Central memory CD8-positive, alpha-beta T cell (primary cell): ENCODE measurements around the gene CSNK1A1.

ENCODE experiments used
- ATAC-seq: fragments of 150-1000 bp; cut with Tn5 transposase; replicated peaks from 2 replicates; pipeline ENCODE4 v1.10.0; 2022; ENCODE audit warnings: mild to moderate bottlenecking, moderate FRiP score, moderate number of reproducible peaks; ENCODE audit not compliant: poor library complexity, severe bottlenecking; ENCODE audit errors: extremely low read depth
- DNase-seq, 2 donors: peaks; one replicate each; pipeline ENCODE4 v3.0.0; 2021; ENCODE audit warnings: low spot score in 2 of 2
- H3K27ac Mint-ChIP-seq: one replicate; pipeline ENCODE4 v1.8.0; 2022; ENCODE audit warnings: low read depth, mild to moderate bottlenecking, moderate library complexity, mixed read lengths
- H3K27me3 Mint-ChIP-seq: one replicate; pipeline ENCODE4 v1.8.0; 2022; ENCODE audit warnings: mixed read lengths
- H3K36me3 Mint-ChIP-seq: one replicate; pipeline ENCODE4 v1.8.0; 2022; ENCODE audit warnings: mild to moderate bottlenecking, moderate library complexity, mixed read lengths; ENCODE audit not compliant: insufficient read depth
- H3K4me1 Mint-ChIP-seq: one replicate; pipeline ENCODE4 v1.8.0; 2022; ENCODE audit warnings: mixed read lengths
- H3K4me3 Mint-ChIP-seq: one replicate; pipeline ENCODE4 v1.8.0; 2022; ENCODE audit warnings: mild to moderate bottlenecking, moderate library complexity, mixed read lengths
- H3K9me3 Mint-ChIP-seq: one replicate; pipeline ENCODE4 v1.8.0; 2022; ENCODE audit warnings: mixed read lengths

The CSNK1A1 gene

GRCh38 chr5:149443210-149443609 lies 108.0 kb downstream of the CSNK1A1 start:
- no peak overlapping the region for H3K4me3 Mint-ChIP-seq
- H3K9me3 Mint-ChIP-seq = no peaks in the 10 kb centered on the region
- DNase-seq (no peak), ATAC-seq (no peak)
- no peaks in the 10 kb centered on the region for H3K27me3 Mint-ChIP-seq
- no peaks in the 10 kb centered on the region for H3K36me3 Mint-ChIP-seq
- no peak overlapping the region for H3K27ac Mint-ChIP-seq
- H3K4me1 Mint-ChIP-seq = no peaks in the 10 kb centered on the region

GRCh38 chr5:149442563-149443182 lies 108.6 kb downstream of the CSNK1A1 start:
- Mint-ChIP-seq H3K9me3 (no peaks in the 10 kb centered on the region), H3K4me1 (no peaks in the 10 kb centered on the region), H3K4me3 (no peak overlapping the region), H3K27me3 (no peaks in the 10 kb centered on the region), H3K27ac (no peak overlapping the region), H3K36me3 (no peaks in the 10 kb centered on the region)
- DNase-seq = peak; percentile 43 to 57
- ATAC-seq = peak; percentile 46
